B cell (primary cell): ENCODE measurements around the gene TMEM138. TPM values are rescaled to one million over a fixed set of nuclear protein-coding genes. Genes with fewer than 3 reads are reported as not detected.

Experiments
- ATAC-seq: fragments of 200-7000 bp; cut with Tn5 transposase; one replicate; pipeline ENCODE4 v1.10.0; 2021; ENCODE audit warnings: low read depth, mild to moderate bottlenecking, moderate number of reproducible peaks, moderate library complexity
- CTCF ChIA-PET: fragments of 350-600 bp; sonication (Branson Sonifier 250); formaldehyde crosslinking; loops from one replicate; lab custom pipeline; 2021; ENCODE audit warnings: antibody characterized with exemption, inconsistent platforms; lab: Charles Lee
- POLR2A ChIA-PET: fragments of 350-600 bp; sonication (Branson Sonifier 250); formaldehyde crosslinking; loops from one replicate; lab custom pipeline; 2021; ENCODE audit warnings: antibody characterized with exemption; lab: Charles Lee
- DNase-seq: peaks from one replicate; pipeline ENCODE4 v3.0.0; 2013
- H2AFZ ChIP-seq: 2 replicates; pipeline ENCODE4 v1.6.1; 2012; ENCODE audit warnings: mild to moderate bottlenecking, low read depth, low read length; ENCODE audit not compliant: insufficient read depth, poor library complexity, severe bottlenecking
- H3K27ac ChIP-seq, 2 donors: 1 replicate in 1 of 2; 2 replicates in 1 of 2; pipeline ENCODE4 v1.5.1; 2012 to 2013; ENCODE audit warnings: low read length in 2 of 2, mild to moderate bottlenecking in 2 of 2, moderate library complexity in 1 of 2
- H3K27me3 ChIP-seq, 4 experiments: fragments of 200-600 bp in 1 of 4; sonication (generic) in 1 of 4; replicated peaks in 1 of 4; 1 replicate in 2 of 4; 2 replicates in 2 of 4; pipeline versions ENCODE4 v1.6.1 to v1.7.0; 2013 to 2016; ENCODE audit warnings: low read length in 3 of 4, mild to moderate bottlenecking in 2 of 4, mixed read lengths in 1 of 4, moderate library complexity in 1 of 4; ENCODE audit not compliant: insufficient read depth in 4 of 4, control insufficient read depth in 3 of 4; ENCODE audit errors: control extremely low read depth in 1 of 4
- H3K36me3 ChIP-seq, 2 experiments: replicated peaks in 1 of 2; 1 replicate in 1 of 2; 2 replicates in 1 of 2; pipeline versions ENCODE4 v1.6.1 to v1.7.1; 2013; ENCODE audit warnings: low read length in 1 of 2; ENCODE audit not compliant: insufficient read depth in 2 of 2, control insufficient read depth in 1 of 2; ENCODE audit errors: control extremely low read depth in 1 of 2, extremely low read depth in 1 of 2
- H3K4me1 ChIP-seq, 2 donors: fragments of 200-600 bp in 1 of 2; sonication (generic) in 1 of 2; 1 replicate in 1 of 2; 2 replicates in 1 of 2; pipeline versions ENCODE4 v1.5.1 to v1.6.1; 2013 to 2017; ENCODE audit warnings: low read length in 2 of 2; ENCODE audit not compliant: control insufficient read depth in 2 of 2, insufficient read depth in 2 of 2
- H3K4me2 ChIP-seq: replicated peaks from 2 replicates; pipeline ENCODE3; 2012; ENCODE audit warnings: mild to moderate bottlenecking, low read depth, low read length; ENCODE audit not compliant: poor library complexity, severe bottlenecking
- H3K4me3 ChIP-seq, 5 experiments: fragments of 200-600 bp in 1 of 5; sonication (generic) in 1 of 5; 1 replicate in 3 of 5; 2 replicates in 2 of 5; pipeline versions ENCODE4 v1.5.1 to v1.7.0; 2011 to 2016; ENCODE audit warnings: low read length in 4 of 5, mild to moderate bottlenecking in 4 of 5, low read depth in 2 of 5, control low read depth in 1 of 5, moderate library complexity in 1 of 5; ENCODE audit not compliant: insufficient read depth in 1 of 5; ENCODE audit errors: control extremely low read depth in 1 of 5, extremely low read depth in 1 of 5
- H3K79me2 ChIP-seq: fragments of 200-600 bp; sonication (generic); one replicate; pipeline ENCODE4 v1.6.0; 2016; ENCODE audit warnings: low read length; ENCODE audit not compliant: control insufficient read depth, insufficient read depth
- H3K9ac ChIP-seq: fragments of 200-600 bp; sonication (generic); 2 replicates; pipeline ENCODE4 v1.6.1; 2017; ENCODE audit warnings: mild to moderate bottlenecking, low read length, moderate library complexity
- H3K9me3 ChIP-seq, 3 donors: one replicate each; pipeline versions ENCODE4 v1.6.1 to v1.7.1; 2013; ENCODE audit warnings: low read length in 2 of 3; ENCODE audit not compliant: control insufficient read depth in 2 of 3, insufficient read depth in 1 of 3; ENCODE audit errors: control extremely low read depth in 1 of 3
- H4K20me1 ChIP-seq: 2 replicates; pipeline ENCODE4 v1.6.0; 2012; ENCODE audit warnings: mild to moderate bottlenecking, low read length; ENCODE audit not compliant: insufficient read depth, control insufficient read depth, poor library complexity, severe bottlenecking
- H3K27ac Mint-ChIP-seq: one replicate; pipeline ENCODE4 v1.8.0; 2021; ENCODE audit warnings: mixed read lengths
- H3K27me3 Mint-ChIP-seq: one replicate; pipeline ENCODE4 v1.8.0; 2021; ENCODE audit warnings: mixed read lengths
- H3K4me1 Mint-ChIP-seq: one replicate; pipeline ENCODE4 v1.8.0; 2021; ENCODE audit warnings: mixed read lengths
- H3K4me3 Mint-ChIP-seq: one replicate; pipeline ENCODE4 v1.8.0; 2021; ENCODE audit warnings: mixed read lengths
- H3K9me3 Mint-ChIP-seq: one replicate; pipeline ENCODE4 v1.8.0; 2022; ENCODE audit warnings: mixed read lengths; ENCODE audit not compliant: insufficient read depth
- EZH2 ChIP-seq: IDR thresholded peaks from 2 replicates; pipeline ENCODE4 v1.6.1; 2012; ENCODE audit warnings: borderline replicate concordance, low read depth, mild to moderate bottlenecking, moderate library complexity, low read length; ENCODE audit not compliant: insufficient read depth, poor library complexity, severe bottlenecking
- WGBS: methylation state at CpG from one replicate; pipeline ENCODE4 v1.1.5; 2013; ENCODE audit warnings: missing lambda C conversion rate; ENCODE audit not compliant: insufficient coverage; 5-methylcytosine and 5-hydroxymethylcytosine counted together
- intact Hi-C: fragments of 100-400 bp; cut with micrococcal nuclease; formaldehyde crosslinking; loops from one replicate; pipeline ENCODE4 v1.10.0; 2022
- polyA plus RNA-seq: library from polyadenylated mRNA; depleted of rRNA; stranded (reverse); fragments of >200 nt; gene quantifications from 2 replicates; pipeline ENCODE4 v1.2.3, GENCODE V29; 2012
- total RNA-seq, 2 donors: library from RNA; stranded (reverse); fragments of 120-200 nt in 1 of 2; gene quantifications; 1 replicate in 1 of 2; 2 replicates in 1 of 2; pipeline versions ENCODE4 v1.2.3 to v1.2.4, GENCODE V29; 2013 to 2022
- TF ChIP-seq, protein P1 (sequence below): fragments of 200-600 bp; IDR thresholded peaks from one replicate; pipeline ENCODE4 v1.8.0; 2022; ENCODE audit warnings: antibody characterized with exemption, mild to moderate bottlenecking

Gene TMEM138
- total and polyA plus RNA-seq, 2 donors (not counting 1 experiment from before 2014, with no cell fraction given) = 66.6 to 84.3 TPM

DNA sequence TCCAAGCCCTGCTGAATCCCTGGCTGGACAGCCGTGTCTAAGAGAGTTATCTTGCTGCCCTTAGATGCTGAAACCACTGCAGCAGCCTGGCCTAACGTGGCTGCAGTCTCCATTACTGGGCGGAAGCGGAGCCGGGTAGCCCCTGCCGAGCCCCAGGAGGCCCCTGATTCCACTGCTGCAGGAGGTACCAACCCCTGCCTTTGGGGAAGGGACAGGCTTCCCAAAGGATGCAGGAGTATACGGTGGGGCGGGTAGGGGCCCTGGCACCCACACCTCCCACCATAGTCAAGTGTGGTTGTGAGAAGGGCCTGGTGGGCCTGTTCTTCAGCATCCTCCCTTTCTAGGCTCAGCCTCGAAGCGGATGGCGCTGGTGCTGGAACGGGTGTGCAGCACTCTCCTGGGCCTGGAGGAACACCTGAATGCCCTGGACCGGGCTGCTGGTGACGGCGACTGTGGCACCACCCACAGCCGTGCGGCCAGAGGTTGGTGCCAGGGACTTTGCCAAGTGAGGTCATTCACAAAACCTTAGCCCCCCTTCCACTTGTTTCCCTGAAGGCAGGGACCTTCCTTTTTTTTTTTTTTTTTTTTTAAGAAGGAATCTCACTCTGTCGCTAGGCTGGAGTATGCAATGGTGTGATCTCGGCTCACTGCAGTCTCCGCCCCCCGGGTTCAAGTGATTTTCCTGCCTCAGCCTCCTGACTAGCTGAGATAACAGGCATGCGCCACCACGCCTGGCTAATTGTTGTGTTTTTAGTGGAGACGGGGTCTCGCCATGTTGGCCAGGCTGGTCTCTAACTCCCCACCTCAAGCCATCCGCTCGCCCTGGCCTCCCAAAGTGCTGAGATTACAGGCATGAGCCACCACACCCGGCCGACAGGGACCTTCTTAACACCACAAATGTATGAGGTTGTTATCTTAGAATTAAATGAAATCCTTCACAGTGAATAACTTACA lies 18.1 kb upstream of the TMEM138 start:
- Mint-ChIP-seq H3K27me3 (no peaks in the 10 kb centered on the region), H3K27ac (peak overlapping the region; percentile 74), H3K4me1 (peaks cover 28% of the 10 kb centered on the region), H3K9me3 (no peaks in the 10 kb centered on the region), H3K4me3 (no peak overlapping the region)
- Histone ChIP-seq H3K4me2 (no peak overlapping the region), H3K9me3 (no peaks in the 10 kb centered on the region), H3K4me1 (peaks cover 0 to 6% of the 10 kb centered on the region in 2 donors), H3K36me3 (peaks cover 0 to 44% of the 10 kb centered on the region in 2 experiments), H3K27ac (peak overlapping the region in 1 of 2 donors; percentile 66), H3K79me2 (peaks cover 6% of the 10 kb centered on the region), H2AFZ (no peak overlapping the region), H3K4me3 (no peak overlapping the region), H3K9ac (no peak overlapping the region), H4K20me1 (peaks cover 22% of the 10 kb centered on the region), H3K27me3 (no peaks in the 10 kb centered on the region)
- POLR2A ChIA-PET = interaction anchor here (2.0 kb wide), 1 partner anchor 17 kb away, joined by 9 read pairs; the partner anchor contains the start of genes CYB561A3 and TMEM138
- CTCF ChIA-PET = interaction anchor here (11.2 kb wide), 1 partner anchor 41 kb away, joined by 649 read pairs; no protein-coding TSS in a partner anchor
- intact Hi-C loops = no loop called here
- 96% methylated on average over 19 of the region's 29 CpGs for WGBS
- ATAC-seq (no peak), DNase-seq (no peak)
- TF ChIP-seq, protein P1, sequence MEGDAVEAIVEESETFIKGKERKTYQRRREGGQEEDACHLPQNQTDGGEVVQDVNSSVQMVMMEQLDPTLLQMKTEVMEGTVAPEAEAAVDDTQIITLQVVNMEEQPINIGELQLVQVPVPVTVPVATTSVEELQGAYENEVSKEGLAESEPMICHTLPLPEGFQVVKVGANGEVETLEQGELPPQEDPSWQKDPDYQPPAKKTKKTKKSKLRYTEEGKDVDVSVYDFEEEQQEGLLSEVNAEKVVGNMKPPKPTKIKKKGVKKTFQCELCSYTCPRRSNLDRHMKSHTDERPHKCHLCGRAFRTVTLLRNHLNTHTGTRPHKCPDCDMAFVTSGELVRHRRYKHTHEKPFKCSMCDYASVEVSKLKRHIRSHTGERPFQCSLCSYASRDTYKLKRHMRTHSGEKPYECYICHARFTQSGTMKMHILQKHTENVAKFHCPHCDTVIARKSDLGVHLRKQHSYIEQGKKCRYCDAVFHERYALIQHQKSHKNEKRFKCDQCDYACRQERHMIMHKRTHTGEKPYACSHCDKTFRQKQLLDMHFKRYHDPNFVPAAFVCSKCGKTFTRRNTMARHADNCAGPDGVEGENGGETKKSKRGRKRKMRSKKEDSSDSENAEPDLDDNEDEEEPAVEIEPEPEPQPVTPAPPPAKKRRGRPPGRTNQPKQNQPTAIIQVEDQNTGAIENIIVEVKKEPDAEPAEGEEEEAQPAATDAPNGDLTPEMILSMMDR = no peak
- TF ChIP-seq EZH2 = no peak
